IPS DF 6.9 (cell line): ENCODE results near the gene C5orf58.

Experiments used
- DNase-seq: peaks from one replicate; pipeline ENCODE4 v3.0.0-alpha.2; 2013; ENCODE audit warnings: low read depth, low spot score
- H3K27ac ChIP-seq: one replicate; pipeline ENCODE4 v1.5.1; 2013; ENCODE audit warnings: low read length, control low read depth
- H3K27me3 ChIP-seq: 2 replicates; pipeline ENCODE4 v1.6.1; 2013; ENCODE audit warnings: mild to moderate bottlenecking, low read length; ENCODE audit not compliant: control insufficient read depth, insufficient read depth
- H3K36me3 ChIP-seq: 2 replicates; pipeline ENCODE4 v1.6.1; 2013; ENCODE audit warnings: low read length; ENCODE audit not compliant: control insufficient read depth, insufficient read depth
- H3K4me1 ChIP-seq: 2 replicates; pipeline ENCODE4 v1.6.1; 2013; ENCODE audit warnings: low read length; ENCODE audit not compliant: control insufficient read depth, insufficient read depth
- H3K4me3 ChIP-seq: 2 replicates; pipeline ENCODE4 v1.5.1; 2013; ENCODE audit warnings: mild to moderate bottlenecking, low read length
- H3K9me3 ChIP-seq: 2 replicates; pipeline ENCODE4 v1.6.1; 2013; ENCODE audit warnings: low read length, inconsistent platforms; ENCODE audit not compliant: control insufficient read depth, insufficient read depth
- WGBS: extraction: QIAGEN DNeasy Blood & Tissue Kit; methylation state at CpG from one replicate; pipeline ENCODE4 v1.1.7; 2013; ENCODE audit warnings: mixed read lengths, missing lambda C conversion rate; ENCODE audit not compliant: insufficient read length, insufficient coverage; 5-methylcytosine and 5-hydroxymethylcytosine counted together

The C5orf58 gene

GRCh38 chr5:170223360-170223759 is 9.4 kb upstream of the C5orf58 start:
- no peak for DNase-seq
- Histone ChIP-seq H3K4me3 (no peak overlapping the region), H3K4me1 (peaks cover 5% of the 10 kb centered on the region; the same call in 1 of the 2 replicates), H3K9me3 (no peaks in the 10 kb centered on the region), H3K36me3 (no peaks in the 10 kb centered on the region), H3K27me3 (no peaks in the 10 kb centered on the region), H3K27ac (no peak overlapping the region)

GRCh38 chr5:170223906-170224305 is 8.9 kb upstream of the C5orf58 start:
- no peaks in the 10 kb centered on the region for H3K9me3 ChIP-seq
- H3K36me3 ChIP-seq = no peaks in the 10 kb centered on the region
- H3K4me3 ChIP-seq = no peak overlapping the region
- no CpG with 5 or more reads among the region's 5 CpGs for WGBS
- no peak overlapping the region for H3K27ac ChIP-seq
- DNase-seq = no peak
- no peaks in the 10 kb centered on the region for H3K27me3 ChIP-seq
- peaks cover 5% of the 10 kb centered on the region; the same call in 1 of the 2 replicates for H3K4me1 ChIP-seq

GRCh38 chr5:170225326-170226128 is 7.3 kb upstream of the C5orf58 start:
- Histone ChIP-seq H3K27ac (no peak overlapping the region), H3K4me3 (no peak overlapping the region), H3K36me3 (no peaks in the 10 kb centered on the region), H3K4me1 (peaks cover 3% of the 10 kb centered on the region; the same call in 1 of the 2 replicates), H3K27me3 (no peaks in the 10 kb centered on the region), H3K9me3 (no peaks in the 10 kb centered on the region)
- no CpG with 5 or more reads among the region's 7 CpGs for WGBS
- DNase-seq = peak; percentile 57

GRCh38 chr5:170226129-170226615 is 6.6 kb upstream of the C5orf58 start:
- DNase-seq = no peak
- Histone ChIP-seq H3K9me3 (no peaks in the 10 kb centered on the region), H3K36me3 (no peaks in the 10 kb centered on the region), H3K4me3 (no peak overlapping the region), H3K27ac (no peak overlapping the region), H3K27me3 (no peaks in the 10 kb centered on the region), H3K4me1 (peaks cover 2% of the 10 kb centered on the region; the same call in 1 of the 2 replicates)
- WGBS = no CpG with 5 or more reads among the region's 9 CpGs

GRCh38 chr5:170226661-170227060 is 6.1 kb upstream of the C5orf58 start:
- no peak for DNase-seq
- no peaks in the 10 kb centered on the region for H3K27me3 ChIP-seq
- no peak overlapping the region for H3K27ac ChIP-seq
- WGBS = no CpG with 5 or more reads among the region's 2 CpGs
- H3K4me1 ChIP-seq = peaks cover 2% of the 10 kb centered on the region; the same call in 1 of the 2 replicates
- H3K9me3 ChIP-seq = no peaks in the 10 kb centered on the region
- H3K36me3 ChIP-seq = no peaks in the 10 kb centered on the region
- no peak overlapping the region for H3K4me3 ChIP-seq

- WGBS = no CpG with 5 or more reads among the region's 6 CpGs
- H3K4me3 ChIP-seq = no peak overlapping the region
- peaks cover 2% of the 10 kb centered on the region; the same call in 1 of the 2 replicates for H3K4me1 ChIP-seq
- H3K27ac ChIP-seq = no peak overlapping the region
- no peaks in the 10 kb centered on the region for H3K36me3 ChIP-seq
- DNase-seq = no peak
- no peaks in the 10 kb centered on the region for H3K9me3 ChIP-seq
- no peaks in the 10 kb centered on the region for H3K27me3 ChIP-seq
These were observed 3.9 kb upstream of the C5orf58 start for GRCh38 chr5:170228762-170229435.

GRCh38 chr5:170233358-170233892 is 640 bp downstream of the C5orf58 start:
- WGBS = no CpG with 5 or more reads among the region's 18 CpGs
- H3K27me3 ChIP-seq = no peaks in the 10 kb centered on the region
- no peak for DNase-seq
- H3K27ac ChIP-seq = no peak overlapping the region
- H3K4me3 ChIP-seq = no peak overlapping the region
- H3K9me3 ChIP-seq = no peaks in the 10 kb centered on the region
- H3K4me1 ChIP-seq = no peaks in the 10 kb centered on the region
- no peaks in the 10 kb centered on the region for H3K36me3 ChIP-seq

GRCh38 chr5:170235876-170236864 is 3.4 kb downstream of the C5orf58 start:
- WGBS = no CpG with 5 or more reads among the region's 3 CpGs

GRCh38 chr5:170238456-170239196 is 5.8 kb downstream of the C5orf58 start:
- no peak for DNase-seq
- H3K4me1 ChIP-seq = no peaks in the 10 kb centered on the region
- H3K27me3 ChIP-seq = no peaks in the 10 kb centered on the region
- H3K4me3 ChIP-seq = no peak overlapping the region
- no peaks in the 10 kb centered on the region for H3K9me3 ChIP-seq
- no peak overlapping the region for H3K27ac ChIP-seq
- H3K36me3 ChIP-seq = no peaks in the 10 kb centered on the region
- WGBS = no CpG with 5 or more reads among the region's 1 CpG

More at GRCh38 chr5:170235876-170236864, 3.4 kb downstream of the C5orf58 start:
- no peak for DNase-seq
- no peak overlapping the region for H3K27ac ChIP-seq
- H3K27me3 ChIP-seq = no peaks in the 10 kb centered on the region
- no peaks in the 10 kb centered on the region for H3K9me3 ChIP-seq
- H3K4me3 ChIP-seq = no peak overlapping the region
- H3K36me3 ChIP-seq = no peaks in the 10 kb centered on the region
- no peaks in the 10 kb centered on the region for H3K4me1 ChIP-seq
